NCI-H1417 treated with DMSO at 0.1 percent for 48 hours (cell line): ENCODE data around the gene OOSP3.
"Not testable (repeated sequence)": the region's sequence is repeated elsewhere in the genome, so short reads cannot be mapped to it uniquely, and the experiment has no call there.

Source experiments
- DNase-seq: peaks from one replicate; lab custom pipeline; 2025; lab: John Stamatoyannopoulos, UW

The OOSP3 gene

DNA sequence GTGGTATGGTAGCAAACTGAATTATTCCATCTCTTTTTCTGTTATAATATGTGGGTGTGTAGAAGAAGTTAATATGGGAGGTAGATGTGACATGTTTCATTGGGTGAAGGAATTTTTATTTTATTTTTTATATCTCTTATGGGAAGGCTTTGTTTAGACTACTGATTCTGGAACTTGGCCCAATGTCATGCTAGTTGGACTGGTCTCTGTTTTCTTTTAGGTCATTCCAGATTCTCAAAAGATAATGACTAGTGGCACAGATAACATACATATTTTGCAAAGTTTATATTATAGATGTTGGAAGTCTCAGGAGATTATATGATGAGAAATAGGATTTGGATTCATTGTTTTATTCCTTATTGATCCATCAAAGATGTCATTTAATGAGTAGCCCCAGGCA is 1.3 kb upstream of the OOSP3 start:
- DNase-seq, result no peak

DNA sequence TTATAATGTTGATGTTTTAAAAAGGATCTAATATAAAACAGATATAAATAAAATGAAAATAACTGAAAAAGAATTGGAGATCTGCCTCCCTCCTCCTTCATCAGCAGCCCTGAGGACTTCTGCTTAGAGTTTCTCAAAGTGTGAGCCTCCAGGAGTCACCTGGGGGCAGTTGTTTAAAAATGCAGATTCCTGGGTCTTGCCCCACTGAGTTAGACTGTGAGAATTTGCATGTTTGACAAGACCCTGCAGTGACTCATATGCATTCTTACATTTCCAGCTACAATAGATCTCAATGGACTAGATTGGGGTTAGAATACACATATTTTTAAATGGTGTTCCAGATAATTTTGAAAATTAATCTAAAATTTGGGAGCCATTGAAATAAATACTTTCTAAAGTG is 798 bp upstream of the OOSP3 start:
- no peak for DNase-seq

DNA sequence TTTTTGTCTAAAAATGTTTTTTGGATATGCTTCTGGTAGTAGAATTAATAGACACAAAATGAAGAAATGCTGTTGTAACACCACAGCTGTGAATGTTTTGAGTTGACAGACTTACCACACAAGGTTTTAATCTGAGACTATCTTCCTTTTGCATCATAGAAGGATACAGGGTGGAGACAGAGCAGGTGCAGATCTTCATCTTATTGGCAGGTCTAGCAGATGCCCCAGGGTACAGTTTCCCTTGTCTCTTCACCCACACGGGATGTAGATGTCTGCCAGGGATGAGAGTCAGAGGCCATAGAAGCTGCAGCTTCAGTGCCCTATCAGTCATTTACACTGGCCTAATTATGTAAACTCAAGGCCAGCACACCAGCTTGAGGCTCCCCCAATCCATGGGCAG is 985 bp downstream of the OOSP3 start:
- no peak for DNase-seq

GRCh38 chr11:59883597-59883996 is 5.0 kb downstream of the OOSP3 start:
- no peak for DNase-seq

DNA sequence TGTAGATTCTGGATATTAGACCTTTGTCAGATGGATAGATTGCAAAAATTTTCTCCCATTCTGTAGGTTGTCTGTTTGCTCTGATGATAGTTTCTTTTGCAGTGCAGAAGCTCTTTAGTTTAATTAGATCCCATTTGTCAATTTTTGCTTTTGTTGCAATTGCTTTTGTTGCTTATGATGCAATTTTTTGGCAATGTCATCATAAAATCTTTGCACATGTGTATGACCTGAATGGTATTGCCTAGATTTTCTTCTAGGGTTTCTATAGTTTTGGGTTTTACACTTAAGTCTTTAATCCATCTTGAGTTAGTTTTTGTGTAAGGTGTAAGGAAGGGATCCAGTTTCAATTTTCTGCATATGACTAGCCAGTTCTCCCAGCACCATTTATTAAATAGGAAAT is 8.6 kb downstream of the OOSP3 start:
- DNase-seq, result not testable (repeated sequence)

- DNase-seq, result no peak
Observed at GRCh38 chr11:59891781-59892181, 13.2 kb downstream of the OOSP3 start.

DNA sequence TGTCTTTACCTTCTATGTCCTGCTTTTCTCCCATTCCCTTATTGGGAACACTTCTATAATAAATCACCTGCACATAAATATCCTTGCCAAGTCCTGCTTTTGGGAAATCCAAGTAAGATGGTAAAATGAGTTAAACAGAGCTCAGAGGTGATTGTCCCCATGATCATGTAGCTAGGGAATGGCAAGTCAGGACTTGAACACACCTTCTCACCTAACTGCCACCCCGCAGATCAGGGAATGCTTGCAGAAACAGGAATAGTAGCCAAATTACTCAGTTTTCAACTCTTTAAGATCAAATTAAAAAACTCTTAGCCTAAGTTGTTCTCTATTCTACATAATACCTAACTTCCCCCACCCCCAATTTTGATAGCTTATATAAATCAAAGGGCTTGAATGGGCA is 16.0 kb downstream of the OOSP3 start:
- no peak for DNase-seq

GRCh38 chr11:59898046-59898445 is 19.5 kb downstream of the OOSP3 start:
- no peak for DNase-seq

- no peak for DNase-seq
Observed at GRCh38 chr11:59898650-59899049, 20.1 kb downstream of the OOSP3 start.

DNA sequence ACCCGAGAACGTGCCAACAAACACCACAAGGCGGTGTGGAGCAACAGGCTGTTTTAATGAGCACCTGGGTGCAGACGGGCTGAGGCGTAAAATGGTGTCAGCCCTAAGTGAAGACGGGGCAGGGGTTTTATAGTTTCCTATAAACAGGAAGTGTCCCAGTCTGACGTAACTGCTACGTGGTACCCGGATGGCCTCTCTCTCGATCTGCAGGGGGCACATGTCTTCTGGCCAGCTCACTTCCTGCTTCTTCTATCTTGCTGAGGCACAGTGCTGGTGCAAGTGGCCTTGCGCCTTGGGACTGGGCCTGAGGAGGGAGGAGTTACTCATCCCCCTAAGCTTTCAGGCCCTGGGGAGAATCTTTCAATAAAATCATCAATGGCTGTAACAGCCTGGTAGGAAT is 20.9 kb downstream of the OOSP3 start:
- DNase-seq, result no peak

DNA sequence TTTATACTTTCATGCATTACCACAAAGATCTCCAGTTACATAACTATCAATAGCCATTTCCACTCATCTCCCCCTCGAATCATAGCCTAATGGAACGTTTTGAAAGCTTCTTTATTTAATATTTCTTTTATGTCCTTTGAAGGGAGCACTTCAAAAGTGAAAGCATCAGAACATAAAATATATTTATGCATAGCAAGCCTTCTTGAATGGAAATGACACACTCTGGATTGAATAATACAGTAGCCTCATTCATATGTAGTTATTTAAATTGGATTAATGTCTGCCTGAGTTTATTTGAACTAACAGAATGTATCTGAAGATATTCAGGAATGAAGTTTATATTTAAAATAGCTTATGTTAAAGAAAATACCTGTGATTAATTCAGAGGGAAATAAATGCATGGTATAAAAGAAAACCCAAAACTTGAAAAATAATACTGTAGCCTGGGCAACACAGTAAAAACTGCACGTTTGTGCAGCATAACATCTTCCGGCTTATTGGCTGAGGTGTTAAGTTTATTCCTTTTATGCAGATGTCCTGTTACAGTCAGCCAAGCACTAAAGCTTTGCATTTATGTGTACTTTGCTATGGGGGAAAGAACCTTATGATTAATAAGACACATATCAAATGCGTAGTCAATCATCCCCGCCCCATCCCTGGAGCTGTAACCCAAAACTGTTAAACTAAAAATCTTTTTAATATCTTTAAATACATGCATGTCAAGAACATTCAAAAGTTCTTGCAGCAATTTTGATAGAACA is 22.0 kb downstream of the OOSP3 start:
- no peak for DNase-seq

DNA sequence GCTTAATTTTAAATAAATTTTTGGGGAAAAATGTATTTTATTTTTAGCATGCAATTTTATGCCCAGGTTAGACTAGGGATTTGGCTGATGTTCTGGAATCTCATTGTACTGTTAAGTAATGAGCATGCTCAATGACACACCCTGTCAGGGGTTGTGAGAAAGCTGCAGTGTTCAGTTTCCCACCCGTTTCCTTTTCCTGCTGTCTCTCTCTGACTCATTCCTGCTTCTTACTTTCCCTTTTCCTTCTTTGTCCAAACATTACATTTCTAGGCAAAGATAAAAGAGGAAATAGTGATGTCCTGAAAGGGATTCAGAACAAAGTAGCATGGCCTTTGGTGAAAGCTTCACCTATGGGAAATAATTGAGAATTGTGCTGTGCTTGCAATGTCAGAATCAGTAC is 22.7 kb downstream of the OOSP3 start:
- DNase-seq, result no peak

- not testable (repeated sequence) for DNase-seq
Observed at GRCh38 chr11:59903569-59903968, 25.0 kb downstream of the OOSP3 start.

DNA sequence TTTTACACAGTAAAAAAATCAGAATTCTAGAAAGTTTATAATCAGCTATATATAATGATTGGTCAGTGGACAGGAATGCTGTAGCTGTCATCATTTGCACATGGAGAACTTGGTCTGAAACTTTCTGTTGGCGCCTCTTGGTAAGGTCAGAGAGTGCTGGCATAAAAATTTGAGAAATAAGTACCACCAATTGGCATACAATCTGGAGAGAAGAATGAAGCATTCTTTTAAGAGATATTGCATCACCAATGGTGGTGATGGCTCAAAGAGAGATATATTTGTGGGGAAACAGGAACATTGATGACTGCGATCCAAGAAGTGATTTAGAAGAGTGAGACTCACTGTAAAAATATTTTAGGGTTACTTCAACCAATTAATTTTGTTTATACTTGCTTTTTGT is 39.9 kb downstream of the OOSP3 start:
- no peak for DNase-seq

- no peak for DNase-seq
Observed at GRCh38 chr11:59918987-59919589, 40.5 kb downstream of the OOSP3 start.

- no peak for DNase-seq
Observed at GRCh38 chr11:59923813-59924212, 45.2 kb downstream of the OOSP3 start.

DNA sequence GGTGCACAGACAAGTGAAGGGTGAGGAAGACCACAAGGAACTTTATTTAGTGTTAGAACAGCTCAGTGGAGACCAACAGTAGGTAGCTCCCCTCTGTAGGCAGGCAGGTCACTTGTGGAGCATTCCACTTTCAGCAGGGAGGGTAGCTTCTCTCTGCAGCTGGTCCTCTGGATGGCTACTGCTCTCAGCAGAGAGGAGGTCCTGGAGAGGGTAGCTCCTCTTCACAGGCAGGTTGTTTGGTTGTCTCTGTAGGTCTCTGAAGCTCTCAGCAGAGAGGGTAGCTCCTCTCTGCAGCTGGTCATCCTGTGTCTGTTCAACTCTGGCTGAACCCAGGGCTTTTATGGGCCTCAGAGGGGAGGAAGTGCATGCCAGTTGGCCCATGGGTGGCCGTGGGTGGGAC is 53.1 kb downstream of the OOSP3 start:
- DNase-seq, result no peak

GRCh38 chr11:59938132-59938531 is 59.5 kb downstream of the OOSP3 start, which contains the start of gene OOSP1:
TSS of gene OOSP1 (plus strand) at chr11:59938432. CDS start at chr11:59938455, 23 bp downstream.
- DNase-seq, result no peak

GRCh38 chr11:59938718-59939117 is 60.1 kb downstream of the OOSP3 start:
- DNase-seq, result no peak

DNA sequence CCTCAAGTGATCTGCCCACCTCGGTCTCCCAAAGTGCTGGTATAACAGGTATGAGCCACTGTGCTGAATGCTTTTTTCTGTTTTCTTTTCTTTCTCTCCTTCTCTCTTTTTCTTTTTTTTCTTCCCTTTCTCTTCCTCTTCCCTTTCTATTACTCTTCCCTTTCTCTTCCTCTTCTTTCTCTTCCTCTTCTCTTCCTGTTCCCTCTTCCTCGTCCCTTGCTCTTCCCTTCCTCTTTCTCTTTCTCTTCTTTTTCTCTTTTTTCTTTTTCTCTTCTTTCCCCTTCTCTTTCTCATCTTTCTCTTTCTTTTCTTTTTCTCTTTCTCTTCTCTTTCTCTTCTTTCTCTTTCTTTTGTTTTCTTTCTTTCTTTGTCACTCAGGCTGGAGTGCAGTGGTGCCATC is 60.9 kb downstream of the OOSP3 start:
- no peak for DNase-seq

DNA sequence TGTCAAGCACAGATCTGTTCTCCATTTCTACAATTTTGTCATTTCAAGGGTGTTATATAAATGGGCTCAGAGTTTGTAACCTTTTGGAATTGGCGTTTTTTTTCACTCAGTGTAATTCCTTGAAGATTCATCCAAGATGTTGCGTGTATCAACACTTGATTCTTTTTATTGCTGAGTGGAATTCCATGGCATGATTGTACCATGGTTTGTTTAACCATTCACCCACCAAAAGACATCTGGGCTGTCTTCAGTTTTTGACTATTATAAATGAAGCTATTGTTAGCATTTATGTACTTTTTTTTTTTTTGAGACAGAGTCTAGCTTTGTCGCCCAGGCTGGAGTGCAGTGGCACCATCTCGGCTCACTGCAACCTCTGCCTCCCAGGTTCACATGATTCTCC is 62.5 kb downstream of the OOSP3 start:
- DNase-seq, result no peak

GRCh38 chr11:59943997-59944714 is 65.6 kb downstream of the OOSP3 start:
- no peak for DNase-seq

DNA sequence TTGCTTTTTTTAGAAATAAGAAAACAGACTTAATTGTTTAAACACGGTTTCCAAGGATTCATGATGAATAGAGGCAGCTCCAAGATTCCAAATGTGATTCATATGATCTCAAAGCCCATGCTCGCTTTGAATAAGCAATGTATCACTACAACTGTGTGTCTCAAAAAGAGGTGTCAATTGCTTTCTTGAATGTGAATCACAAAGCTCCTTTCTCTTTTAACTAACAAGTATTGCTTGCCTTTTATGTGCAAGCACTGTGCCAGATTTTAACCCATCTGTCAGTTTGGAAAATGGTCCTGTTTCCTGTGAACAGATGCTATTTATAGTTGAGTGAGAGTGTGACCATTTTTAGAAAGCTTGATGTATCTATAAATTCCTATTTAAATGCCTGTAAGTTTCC is 66.1 kb downstream of the OOSP3 start:
- no peak for DNase-seq
